Heart left ventricle (tissue), 16 donors: ENCODE data around the gene MXI1. TPM values are rescaled to one million over a fixed set of nuclear protein-coding genes. Genes with fewer than 3 reads are reported as not detected.

Source experiments
- ATAC-seq, 4 donors: fragments of 200-7000 bp; cut with Tn5 transposase; one replicate each; pipeline ENCODE4 v1.9.1; 2020 to 2022; ENCODE audit warnings: moderate library complexity in 4 of 4, mild to moderate bottlenecking in 3 of 4, moderate number of reproducible peaks in 1 of 4
- DNase-seq, 5 donors: peaks; one replicate each; pipeline ENCODE4 v3.0.0-alpha.2; 2020
- H3K27ac ChIP-seq, 12 donors: fragments of 200-600 bp; sonication (generic) in 4 of 12; one replicate each; pipeline versions ENCODE4 v1.5.0 to v1.8.0; 2016 to 2022; ENCODE audit warnings: mild to moderate bottlenecking in 2 of 12
- H3K27me3 ChIP-seq, 9 donors: fragments of 200-600 bp; sonication (generic) in 2 of 9; one replicate each; pipeline versions ENCODE4 v1.5.1 to v1.8.0; 2016 to 2022; ENCODE audit warnings: mild to moderate bottlenecking in 3 of 9
- H3K36me3 ChIP-seq, 9 donors: fragments of 200-600 bp; sonication (generic) in 2 of 9; one replicate each; pipeline versions ENCODE4 v1.5.0 to v1.8.0; 2018 to 2022; ENCODE audit warnings: mild to moderate bottlenecking in 2 of 9
- H3K4me1 ChIP-seq, 12 donors: fragments of 200-600 bp; sonication (generic) in 4 of 12; one replicate each; pipeline versions ENCODE4 v1.5.0 to v1.8.0; 2016 to 2022; ENCODE audit warnings: mild to moderate bottlenecking in 3 of 12
- H3K4me3 ChIP-seq, 12 donors: fragments of 200-600 bp; sonication (generic) in 4 of 12; one replicate each; pipeline versions ENCODE4 v1.5.0 to v1.8.0; 2017 to 2022; ENCODE audit warnings: mild to moderate bottlenecking in 9 of 12, moderate library complexity in 4 of 12
- H3K9me3 ChIP-seq, 12 donors: fragments of 200-600 bp; sonication (generic) in 4 of 12; one replicate each; pipeline versions ENCODE4 v1.5.0 to v1.8.0; 2016 to 2022; ENCODE audit warnings: mild to moderate bottlenecking in 1 of 12
- POLR2A ChIP-seq, 2 donors: fragments of 450-650 bp; IDR thresholded peaks; one replicate each; pipeline ENCODE4 v1.6.1; 2017; ENCODE audit warnings: antibody characterized with exemption in 2 of 2, mild to moderate bottlenecking in 2 of 2, moderate library complexity in 2 of 2
- WGBS, 4 donors: extraction: QIAGEN DNeasy Blood & Tissue Kit in 2 of 4; methylation state at CpG; one replicate each; pipeline versions ENCODE4 v1.1.5 to v1.1.7; 2013 to 2018; 5-methylcytosine and 5-hydroxymethylcytosine counted together
- intact Hi-C, 10 donors: fragments of 100-400 bp; cut with DNase I; formaldehyde crosslinking; loops; one replicate each; pipeline versions ENCODE4 v1.11.1 to v1.14.2; 2022
- polyA plus RNA-seq, 2 donors: library from polyadenylated mRNA; stranded (reverse); fragments of 200-250 nt; gene quantifications; one replicate each; pipeline ENCODE4 v1.2.3, GENCODE V29; 2013
- total RNA-seq, 9 donors: library from RNA; depleted of rRNA in 2 of 9; stranded (reverse); fragments of >200 nt in 2 of 9; fragmentation: NEBNext Ultra II Directional in 3 of 9; extraction: Animal tissue kit (Norgen Biotek cat#: 25700) in 3 of 9; gene quantifications; one replicate each; pipeline versions ENCODE4 v1.1.0 to v1.2.4, GENCODE V29; 2016 to 2023
- TF ChIP-seq, protein P1 (sequence below), 12 donors: fragments of 200-600 bp; sonication (generic) in 4 of 12; IDR thresholded peaks; one replicate each; pipeline versions ENCODE4 v1.5.0 to v1.8.0; 2018 to 2022; ENCODE audit warnings: antibody characterized with exemption in 12 of 12, mild to moderate bottlenecking in 5 of 12
- donor health status: ischemic (EF 13 %, LVEDD 7.1; RV severe dilation, severe dysfunction).
- donor health status: healthy with polysubstance abuse.
- donor health status: DM: no; HTN: yes; CAD: no.
- donor health status: DM: no; HTN: no; CAD: no.
- donor health status: ischemic (EF 25% LVEDD 6.9; RV normal size, moderate dysfunction).
- donor health status: ischemic (EF 25% LVEDD 5.7; RV mildly dilated, moderate dysfunction).
- donor health status: healthy.
- donor health status: DM: yes; HTN: yes; CAD: no.
- donor health status: ischemic (EF 35%, LVEDD 5.7; RV mildly dilated, moderate dysfunction).
- donor health status: nonischemic (EF 11% LVEDD 7.7; RV severe dilation, severe dysfunction).
- donor health status: DM: yes; HTN: yes; CAD: no.
- donor health status: PGD.
- donor health status: ischemic (EF 29% LVEDD 5.4; RV normal size, mild dysfunction).
- donor health status: nonischemic (EF 23%, LVEDD 6.1; RV moderate dilation, normal function).

Gene MXI1
- total and polyA plus RNA-seq, 11 donors, result 20.3 to 83.2 (median 60.6) TPM

GRCh38 chr10:110237894-110238480 is 30.6 kb downstream of the MXI1 start:
- intact Hi-C loops, result no loop called here
- H3K27me3 ChIP-seq, result no peaks in the 10 kb centered on the region
- no peak overlapping the region for H3K4me3 ChIP-seq
- DNase-seq, result no peak
- H3K36me3 ChIP-seq, result peaks cover 0 to 27% (median 7%) of the 10 kb centered on the region in 9 donors
- no peak overlapping the region for H3K27ac ChIP-seq
- peaks cover 3 to 40% (median 25%) of the 10 kb centered on the region in 12 donors for H3K4me1 ChIP-seq
- TF ChIP-seq, protein P1, sequence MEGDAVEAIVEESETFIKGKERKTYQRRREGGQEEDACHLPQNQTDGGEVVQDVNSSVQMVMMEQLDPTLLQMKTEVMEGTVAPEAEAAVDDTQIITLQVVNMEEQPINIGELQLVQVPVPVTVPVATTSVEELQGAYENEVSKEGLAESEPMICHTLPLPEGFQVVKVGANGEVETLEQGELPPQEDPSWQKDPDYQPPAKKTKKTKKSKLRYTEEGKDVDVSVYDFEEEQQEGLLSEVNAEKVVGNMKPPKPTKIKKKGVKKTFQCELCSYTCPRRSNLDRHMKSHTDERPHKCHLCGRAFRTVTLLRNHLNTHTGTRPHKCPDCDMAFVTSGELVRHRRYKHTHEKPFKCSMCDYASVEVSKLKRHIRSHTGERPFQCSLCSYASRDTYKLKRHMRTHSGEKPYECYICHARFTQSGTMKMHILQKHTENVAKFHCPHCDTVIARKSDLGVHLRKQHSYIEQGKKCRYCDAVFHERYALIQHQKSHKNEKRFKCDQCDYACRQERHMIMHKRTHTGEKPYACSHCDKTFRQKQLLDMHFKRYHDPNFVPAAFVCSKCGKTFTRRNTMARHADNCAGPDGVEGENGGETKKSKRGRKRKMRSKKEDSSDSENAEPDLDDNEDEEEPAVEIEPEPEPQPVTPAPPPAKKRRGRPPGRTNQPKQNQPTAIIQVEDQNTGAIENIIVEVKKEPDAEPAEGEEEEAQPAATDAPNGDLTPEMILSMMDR (IDR thresholded peaks at IDR 0.05), result no peak
- no peak for TF ChIP-seq POLR2A (IDR thresholded peaks at IDR 0.05)
- 91 to 96% (median 94%) methylated on average over 2 of the region's 2 CpGs for WGBS, 4 donors
- ATAC-seq, result no peak
- H3K9me3 ChIP-seq, result peaks cover 0 to 16% (median 0%) of the 10 kb centered on the region in 12 donors

GRCh38 chr10:110239892-110240291 is 32.5 kb downstream of the MXI1 start:
- Histone ChIP-seq H3K9me3 (peaks cover 0 to 16% (median 0%) of the 10 kb centered on the region in 12 donors), H3K27me3 (no peaks in the 10 kb centered on the region), H3K36me3 (peaks cover 0 to 25% (median 6%) of the 10 kb centered on the region in 9 donors), H3K4me1 (peaks cover 0 to 48% (median 18%) of the 10 kb centered on the region in 12 donors), H3K27ac (no peak overlapping the region), H3K4me3 (no peak overlapping the region)
- no peak for TF ChIP-seq POLR2A (IDR thresholded peaks at IDR 0.05)
- TF ChIP-seq, protein P1 (IDR thresholded peaks at IDR 0.05), result no peak
- ATAC-seq, result no peak
- no peak for DNase-seq
- intact Hi-C loops, result no loop called here

GRCh38 chr10:110241407-110241806 is 34.0 kb downstream of the MXI1 start:
- H3K4me3 ChIP-seq, result peak overlapping the region in 1 of 12 donors; percentile 9
- peaks cover 0 to 39% (median 20%) of the 10 kb centered on the region in 9 donors for H3K36me3 ChIP-seq
- no peak for TF ChIP-seq POLR2A (IDR thresholded peaks at IDR 0.05)
- TF ChIP-seq, protein P1 (IDR thresholded peaks at IDR 0.05), result no peak
- 59 to 68% (median 63%) methylated on average over 3 of the region's 3 CpGs for WGBS, 4 donors
- H3K27me3 ChIP-seq, result no peaks in the 10 kb centered on the region
- peaks cover 0 to 48% (median 17%) of the 10 kb centered on the region in 12 donors for H3K4me1 ChIP-seq
- peak overlapping the region in 2 of 12 donors; percentile 4 to 29 for H3K27ac ChIP-seq
- peak in 1 of 4 donors; percentile 13 for ATAC-seq
- DNase-seq, result no peak
- peaks cover 0 to 16% (median 0%) of the 10 kb centered on the region in 12 donors for H3K9me3 ChIP-seq
- intact Hi-C loops, result no loop called here

- peaks cover 0 to 16% (median 0%) of the 10 kb centered on the region in 12 donors for H3K9me3 ChIP-seq
- WGBS, 4 donors, result 39 to 62% (median 48%) methylated on average over 2 of the region's 2 CpGs
- ATAC-seq (no peak), DNase-seq (no peak)
- no peak overlapping the region for H3K4me3 ChIP-seq
- peak overlapping the region in 3 of 12 donors; percentile 4 to 29 (median 23) for H3K27ac ChIP-seq
- no peak for TF ChIP-seq POLR2A (IDR thresholded peaks at IDR 0.05)
- TF ChIP-seq, protein P1 (IDR thresholded peaks at IDR 0.05), result no peak
- H3K27me3 ChIP-seq, result no peaks in the 10 kb centered on the region
- peaks cover 0 to 48% (median 17%) of the 10 kb centered on the region in 12 donors for H3K4me1 ChIP-seq
- H3K36me3 ChIP-seq, result peaks cover 0 to 41% (median 20%) of the 10 kb centered on the region in 9 donors
- intact Hi-C loops, result no loop called here
Observed at GRCh38 chr10:110241841-110242240, 34.4 kb downstream of the MXI1 start.
